Upper lobe of left lung (tissue), 6 donors: ENCODE results near the gene TRAPPC3. TPM values are rescaled to one million over a fixed set of nuclear protein-coding genes. Genes with fewer than 3 reads are reported as not detected.
"Not testable (repeated sequence)": the region's sequence is repeated elsewhere in the genome, so short reads cannot be mapped to it uniquely, and the experiment has no call there.

Source experiments
- ATAC-seq, 2 donors: fragments of 200-7000 bp; cut with Tn5 transposase; one replicate each; pipeline ENCODE4 v1.9.1; 2022; ENCODE audit warnings: mild to moderate bottlenecking in 2 of 2, moderate library complexity in 2 of 2; ENCODE audit not compliant: low FRiP score in 2 of 2
- DNase-seq, 2 donors: peaks; one replicate each; pipeline ENCODE4 v3.0.0-alpha.2; 2019 to 2020
- H3K27ac ChIP-seq, 4 donors: fragments of 200-600 bp; sonication (generic); one replicate each; pipeline ENCODE4 v1.5.1; 2016 to 2019
- H3K27me3 ChIP-seq, 4 donors: fragments of 200-600 bp; sonication (generic); one replicate each; pipeline ENCODE4 v1.5.1; 2017 to 2019
- H3K36me3 ChIP-seq, 4 donors: fragments of 200-600 bp; sonication (generic); one replicate each; pipeline ENCODE4 v1.5.1; 2016 to 2019
- H3K4me1 ChIP-seq, 4 donors: fragments of 200-600 bp; sonication (generic); one replicate each; pipeline ENCODE4 v1.5.1; 2018 to 2019
- H3K4me3 ChIP-seq, 4 donors: fragments of 200-600 bp; sonication (generic); one replicate each; pipeline ENCODE4 v1.5.1; 2017 to 2019; ENCODE audit warnings: mild to moderate bottlenecking in 2 of 4, moderate library complexity in 1 of 4
- H3K9me3 ChIP-seq, 4 donors: fragments of 200-600 bp; sonication (generic); one replicate each; pipeline ENCODE4 v1.5.1; 2018 to 2019
- EP300 ChIP-seq, 4 donors: sonication (generic); formaldehyde crosslinking; IDR thresholded peaks; one replicate each; pipeline ENCODE4 v1.5.1; 2017; ENCODE audit warnings: antibody characterized with exemption in 4 of 4, control low read depth in 2 of 4
- POLR2A ChIP-seq, 4 donors: fragments of 450-650 bp; IDR thresholded peaks; one replicate each; pipeline ENCODE4 v1.5.1; 2016 to 2017; ENCODE audit warnings: antibody characterized with exemption in 4 of 4, mild to moderate bottlenecking in 2 of 4
- POLR2AphosphoS5 ChIP-seq, 2 donors: sonication (generic); formaldehyde crosslinking; IDR thresholded peaks; one replicate each; pipeline ENCODE4 v1.5.1; 2017; ENCODE audit warnings: antibody characterized with exemption in 2 of 2
- WGBS, 2 donors: methylation state at CpG; one replicate each; pipeline ENCODE4 v1.1.5; 2017 to 2018; 5-methylcytosine and 5-hydroxymethylcytosine counted together
- total RNA-seq, 6 donors: library from RNA; depleted of rRNA in 4 of 6; stranded (reverse); fragments of >200 nt in 4 of 6; gene quantifications; one replicate each; pipeline versions ENCODE4 v1.1.0 to v1.2.1, GENCODE V29; 2016 to 2021
- TF ChIP-seq, protein P1 (sequence below), 6 experiments: fragments of 450-650 bp in 4 of 6; fragments of 200-600 bp in 2 of 6; sonication (generic) in 2 of 6; IDR thresholded peaks; one replicate each; pipeline ENCODE4 v1.5.1; 2016 to 2019; ENCODE audit warnings: antibody characterized with exemption in 6 of 6
- donor health status: DM: no; HTN: no; CAD: no; lungs with moderate emphysema.
- donor health status: DM: no; HTN: yes; CAD: no; lungs with severe emphysema.

The TRAPPC3 gene
- total RNA-seq, 6 donors from 2014 or later, result 65.8 to 120 (median 75.5) TPM

DNA sequence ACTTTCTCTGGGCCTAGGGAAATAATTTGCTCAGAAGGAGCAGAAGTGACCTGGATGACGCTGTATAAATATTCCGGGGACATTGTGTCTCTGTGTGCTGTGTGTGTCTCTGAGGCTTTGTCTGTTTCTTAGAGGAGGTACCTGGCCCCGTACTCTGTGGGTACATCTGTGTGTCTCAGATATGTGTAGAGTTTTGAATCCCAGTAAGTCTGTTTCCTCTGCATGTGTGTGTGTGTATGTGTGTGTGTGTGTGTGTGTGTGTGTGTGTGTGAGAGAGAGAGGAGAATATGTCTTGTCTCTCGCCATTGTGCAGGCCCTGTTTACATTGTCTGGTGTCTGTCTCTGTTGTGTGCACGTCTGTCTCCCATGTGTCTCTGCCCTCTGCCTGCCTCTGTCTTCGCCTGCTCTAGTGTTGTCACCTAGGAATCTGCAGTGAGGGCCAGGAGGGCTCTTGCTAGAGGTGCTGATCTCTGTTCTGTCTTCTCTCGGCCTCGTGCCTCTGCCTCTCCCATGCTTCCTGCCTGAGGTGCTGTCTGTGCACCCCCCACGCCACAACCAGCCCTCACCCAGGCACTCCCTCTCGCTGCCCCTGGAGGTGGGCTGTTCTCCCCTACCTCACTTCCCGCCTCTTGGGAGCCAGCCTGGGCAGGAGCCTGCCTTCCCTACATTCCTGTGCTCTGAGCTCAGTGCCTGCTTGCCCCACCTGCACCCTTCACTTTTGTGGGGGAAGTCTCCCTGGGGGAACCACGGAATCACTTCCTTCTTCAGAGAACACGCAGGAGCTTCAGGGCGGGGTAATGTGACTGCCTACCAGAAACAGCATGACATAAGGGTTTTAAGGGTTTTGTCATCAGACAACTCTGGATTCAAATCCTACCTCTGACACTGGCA is 12.6 kb upstream of the TRAPPC3 start:
- H3K27ac ChIP-seq, result peak overlapping the region; percentile 86 to 100 (median 100)
- H3K9me3 ChIP-seq, result no peaks in the 10 kb centered on the region
- 16 to 19% methylated on average over 13 to 14 of the region's 14 CpGs for WGBS, 2 donors
- no peaks in the 10 kb centered on the region for H3K27me3 ChIP-seq
- H3K4me3 ChIP-seq, result peak overlapping the region in 3 of 4 donors; percentile 31 to 42 (median 41)
- DNase-seq, result peak in 1 of 2 donors; percentile 94
- H3K4me1 ChIP-seq, result peaks cover 67 to 91% (median 76%) of the 10 kb centered on the region in 4 donors
- ATAC-seq, result peak; percentile 67 to 82
- peaks cover 0 to 6% (median 1%) of the 10 kb centered on the region in 4 donors for H3K36me3 ChIP-seq
- TF ChIP-seq POLR2AphosphoS5 (IDR thresholded peaks at IDR 0.05), result peak; percentile 50 to 68
- peak in 1 of 4 donors; percentile 47 for TF ChIP-seq EP300 (IDR thresholded peaks at IDR 0.05)
- TF ChIP-seq POLR2A (IDR thresholded peaks at IDR 0.05), result peak in 1 of 4 donors; percentile 53
- TF ChIP-seq, protein P1, sequence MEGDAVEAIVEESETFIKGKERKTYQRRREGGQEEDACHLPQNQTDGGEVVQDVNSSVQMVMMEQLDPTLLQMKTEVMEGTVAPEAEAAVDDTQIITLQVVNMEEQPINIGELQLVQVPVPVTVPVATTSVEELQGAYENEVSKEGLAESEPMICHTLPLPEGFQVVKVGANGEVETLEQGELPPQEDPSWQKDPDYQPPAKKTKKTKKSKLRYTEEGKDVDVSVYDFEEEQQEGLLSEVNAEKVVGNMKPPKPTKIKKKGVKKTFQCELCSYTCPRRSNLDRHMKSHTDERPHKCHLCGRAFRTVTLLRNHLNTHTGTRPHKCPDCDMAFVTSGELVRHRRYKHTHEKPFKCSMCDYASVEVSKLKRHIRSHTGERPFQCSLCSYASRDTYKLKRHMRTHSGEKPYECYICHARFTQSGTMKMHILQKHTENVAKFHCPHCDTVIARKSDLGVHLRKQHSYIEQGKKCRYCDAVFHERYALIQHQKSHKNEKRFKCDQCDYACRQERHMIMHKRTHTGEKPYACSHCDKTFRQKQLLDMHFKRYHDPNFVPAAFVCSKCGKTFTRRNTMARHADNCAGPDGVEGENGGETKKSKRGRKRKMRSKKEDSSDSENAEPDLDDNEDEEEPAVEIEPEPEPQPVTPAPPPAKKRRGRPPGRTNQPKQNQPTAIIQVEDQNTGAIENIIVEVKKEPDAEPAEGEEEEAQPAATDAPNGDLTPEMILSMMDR (IDR thresholded peaks at IDR 0.05), result no peak

DNA sequence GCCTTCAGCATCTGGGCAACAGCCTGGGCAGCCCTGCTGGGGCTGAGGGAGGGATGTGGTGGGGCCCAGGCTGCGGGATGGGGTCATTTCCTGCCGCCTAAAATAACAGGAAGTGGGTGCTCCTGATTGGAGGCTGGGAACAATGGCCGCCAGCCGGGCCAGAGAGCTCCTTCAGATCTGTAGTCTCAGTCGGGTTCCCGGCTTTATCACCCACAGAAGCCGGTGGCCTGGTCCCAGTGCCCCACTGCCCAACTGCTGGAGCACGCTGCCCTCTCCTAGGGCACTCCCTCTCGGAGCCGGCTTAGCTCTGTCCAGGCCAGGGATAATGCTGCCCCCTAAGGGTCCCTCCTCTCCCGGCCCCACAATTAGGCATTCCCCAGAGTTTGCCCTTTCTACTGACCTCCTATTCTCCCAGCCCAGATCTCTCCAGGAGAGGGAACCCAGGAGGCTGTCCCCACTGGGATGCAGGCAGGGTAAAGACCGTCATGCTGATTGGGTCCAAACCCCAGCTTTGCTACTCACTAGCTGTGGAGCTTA is 11.7 kb upstream of the TRAPPC3 start:
- 10% methylated on average over 12 of the region's 12 CpGs; no CpG with 5 or more reads in 1 of the 2 donors for whole genome bisulfite sequencing, 2 donors
- DNase-seq, result peak; percentile 74 to 81
- ATAC-seq, result peak; percentile 55

DNA sequence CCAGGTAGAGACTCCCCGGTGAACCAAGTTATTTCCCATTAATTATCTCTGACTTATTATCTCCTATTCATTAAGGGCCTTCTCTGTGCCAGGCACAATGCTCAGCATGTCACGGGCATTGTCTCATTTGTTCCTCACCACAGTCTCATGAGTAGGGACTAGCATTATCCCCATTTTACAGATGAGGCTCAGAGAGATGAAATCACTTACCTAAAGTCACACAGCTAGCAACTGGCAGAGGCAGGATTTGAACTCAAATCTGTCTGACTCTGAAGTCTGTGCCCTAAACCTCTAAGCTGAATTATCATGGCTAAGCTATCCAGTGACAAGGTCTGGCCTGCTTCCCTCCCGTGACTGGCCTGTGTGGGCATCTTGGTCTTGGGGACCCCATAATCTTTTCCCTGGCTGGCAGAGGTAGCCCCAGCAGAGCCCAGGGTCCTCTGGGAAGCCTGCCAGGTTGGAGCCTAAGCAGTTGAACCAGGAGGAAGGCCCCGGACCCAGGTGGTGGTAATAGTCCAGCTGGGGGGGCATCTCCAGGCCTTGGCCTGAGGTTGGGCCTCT is 11.2 kb upstream of the TRAPPC3 start:
- Histone ChIP-seq H3K36me3 (no peaks in the 10 kb centered on the region), H3K27me3 (no peaks in the 10 kb centered on the region), H3K4me3 (peak overlapping the region in 3 of 4 donors; percentile 31 to 42 (median 41)), H3K9me3 (no peaks in the 10 kb centered on the region), H3K27ac (peak overlapping the region; percentile 86 to 100 (median 100)), H3K4me1 (peaks cover 62 to 77% (median 73%) of the 10 kb centered on the region in 4 donors)
- 40 to 70% methylated on average over 4 of the region's 4 CpGs for WGBS, 2 donors
- DNase-seq, result no peak
- no peak for TF ChIP-seq POLR2AphosphoS5 (IDR thresholded peaks at IDR 0.05)
- TF ChIP-seq, protein P1 (IDR thresholded peaks at IDR 0.05), result no peak
- no peak for TF ChIP-seq POLR2A (IDR thresholded peaks at IDR 0.05)
- TF ChIP-seq EP300 (IDR thresholded peaks at IDR 0.05), result no peak
- no peak for ATAC-seq

More for the DNA sequence above, 11.7 kb upstream of the TRAPPC3 start:
- Histone ChIP-seq H3K36me3 (peaks cover 0 to 5% (median 0%) of the 10 kb centered on the region in 4 donors), H3K4me3 (peak overlapping the region in 3 of 4 donors; percentile 31 to 42 (median 41)), H3K27ac (peak overlapping the region; percentile 86 to 100 (median 100)), H3K27me3 (no peaks in the 10 kb centered on the region), H3K9me3 (no peaks in the 10 kb centered on the region), H3K4me1 (peaks cover 65 to 82% (median 73%) of the 10 kb centered on the region in 4 donors)
- TF ChIP-seq POLR2A (IDR thresholded peaks at IDR 0.05) (peak in 1 of 4 donors; percentile 49), POLR2AphosphoS5 (IDR thresholded peaks at IDR 0.05) (peak; percentile 64 to 65), EP300 (IDR thresholded peaks at IDR 0.05) (peak in 2 of 4 donors; percentile 9 to 31)
- TF ChIP-seq, protein P1 (IDR thresholded peaks at IDR 0.05), result peak in 4 of 6 experiments; percentile 18 to 31 (median 25)

DNA sequence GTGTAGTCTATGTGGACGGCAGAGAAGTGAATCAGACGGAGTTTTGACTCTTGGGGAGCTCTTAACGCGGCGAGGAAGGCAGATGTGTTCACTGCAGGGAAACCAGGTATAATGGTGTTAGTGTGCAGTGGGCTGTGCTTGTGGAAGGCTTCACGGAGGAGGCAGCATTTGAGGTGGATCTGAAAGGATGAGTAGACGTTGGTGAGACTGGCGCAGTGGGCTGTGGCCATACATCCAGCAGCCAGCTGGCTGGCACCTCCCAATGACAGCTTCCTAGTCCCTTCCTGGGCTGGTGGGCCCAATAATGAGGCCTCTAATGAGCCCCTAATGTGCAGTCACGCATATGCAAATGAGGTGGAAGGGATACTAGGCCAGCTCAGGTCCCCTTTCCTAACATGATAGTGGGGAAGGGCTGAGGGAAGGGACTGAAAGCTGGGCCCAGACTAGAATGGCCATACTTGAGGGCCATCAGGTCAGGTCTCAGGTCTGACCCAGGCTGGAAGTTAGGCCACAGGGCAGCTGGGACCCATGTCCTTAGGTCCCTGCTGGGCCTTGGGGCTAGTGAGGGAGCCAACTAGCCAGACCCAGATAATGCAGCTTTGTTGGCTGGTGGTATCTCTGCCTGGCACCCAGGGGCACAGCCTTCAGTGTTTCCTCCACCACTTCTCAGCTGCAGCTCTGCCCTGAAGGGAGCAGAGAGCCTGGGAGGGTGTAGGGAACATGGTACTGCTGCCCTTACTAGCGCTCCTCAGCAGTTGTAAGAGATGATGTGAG is 10.5 kb upstream of the TRAPPC3 start:
- ATAC-seq (no peak), DNase-seq (no peak)
- H3K36me3 ChIP-seq, result no peaks in the 10 kb centered on the region
- no peaks in the 10 kb centered on the region for H3K9me3 ChIP-seq
- peaks cover 68 to 84% (median 79%) of the 10 kb centered on the region in 4 donors for H3K4me1 ChIP-seq
- TF ChIP-seq POLR2AphosphoS5 (IDR thresholded peaks at IDR 0.05), result no peak
- TF ChIP-seq EP300 (IDR thresholded peaks at IDR 0.05), result no peak
- no peak for TF ChIP-seq POLR2A (IDR thresholded peaks at IDR 0.05)
- TF ChIP-seq, protein P1 (IDR thresholded peaks at IDR 0.05), result no peak
- H3K27me3 ChIP-seq, result no peaks in the 10 kb centered on the region
- WGBS, 2 donors, result 84 to 92% methylated on average over 9 to 10 of the region's 10 CpGs
- H3K4me3 ChIP-seq, result peak overlapping the region in 1 of 4 donors; percentile 42
- H3K27ac ChIP-seq, result peak overlapping the region; percentile 86 to 100 (median 100)

DNA sequence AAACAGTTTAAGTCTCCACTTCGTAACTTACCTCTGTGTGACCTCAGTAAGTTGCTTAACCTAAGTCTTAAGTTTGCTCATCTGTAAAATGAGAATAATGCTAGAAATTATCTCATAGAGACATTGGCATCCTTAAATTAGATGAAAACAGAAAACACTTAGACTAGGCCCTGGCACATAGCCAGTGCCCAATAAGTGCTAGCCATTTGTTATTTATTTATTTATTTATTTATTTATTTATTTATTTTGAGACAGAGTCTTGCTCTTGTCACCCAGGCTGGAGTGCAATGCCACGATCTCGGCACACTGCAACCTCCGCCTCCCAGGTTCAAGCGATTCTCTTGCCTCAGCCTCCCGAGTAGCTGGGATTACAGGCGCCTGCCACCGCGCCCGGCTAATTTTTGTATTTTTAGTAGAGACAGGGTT is 9.6 kb upstream of the TRAPPC3 start:
- H3K4me1 ChIP-seq, result peaks cover 66 to 77% (median 76%) of the 10 kb centered on the region in 4 donors
- peak overlapping the region in 1 of 4 donors; percentile 80 for H3K4me3 ChIP-seq
- 90 to 95% methylated on average over 10 of the region's 10 CpGs for WGBS, 2 donors

More for the DNA sequence above, 9.6 kb upstream of the TRAPPC3 start:
- H3K36me3 ChIP-seq, ATAC-seq, H3K27me3 ChIP-seq, H3K9me3 ChIP-seq, DNase-seq: not testable (repeated sequence)
- H3K27ac ChIP-seq, result peak overlapping the region; percentile 86 to 100 (median 100)
